HEK293 (cell line): ENCODE results near the gene NPNT.

Source experiments
- CTCF ChIA-PET: fragments of 350-600 bp; formaldehyde crosslinking; extraction: SDS; loops from one replicate; lab custom pipeline; 2021; ENCODE audit warnings: antibody characterized with exemption; lab: Yijun Ruan, JAX
- POLR2A ChIA-PET: fragments of 300-600 bp; formaldehyde crosslinking; extraction: SDS; loops from one replicate; lab custom pipeline; 2020; ENCODE audit warnings: antibody characterized with exemption, inconsistent platforms; lab: Yijun Ruan, JAX
- H3K27ac ChIP-seq: fragments of 200-500 bp; sonication (Bioruptor generic); 2 replicates; pipeline ENCODE4 v1.5.1; 2014; ENCODE audit warnings: low read depth, low read length, control low read depth, inconsistent platforms; ENCODE audit errors: extremely low read depth
- H3K36me3 ChIP-seq, 2 experiments: fragments of 200-500 bp in 1 of 2; sonication (Bioruptor generic) in 1 of 2; 1 replicate in 1 of 2; 2 replicates in 1 of 2; pipeline ENCODE4 v1.5.1; 2014 to 2017; ENCODE audit warnings: inconsistent platforms in 2 of 2, low read length in 2 of 2; ENCODE audit not compliant: control insufficient read depth in 2 of 2, insufficient read depth in 1 of 2
- H3K4me1 ChIP-seq: fragments of 200-500 bp; sonication (Bioruptor generic); 2 replicates; pipeline ENCODE4 v1.5.1; 2014; ENCODE audit warnings: mild to moderate bottlenecking, low read length, inconsistent platforms; ENCODE audit not compliant: control insufficient read depth, insufficient read depth
- H3K4me3 ChIP-seq: 2 replicates; pipeline ENCODE4 v1.5.1; 2011; ENCODE audit warnings: low read depth, mild to moderate bottlenecking, control low read depth, low read length, moderate library complexity
- H3K9me3 ChIP-seq: fragments of 200-500 bp; sonication (Bioruptor generic); 2 replicates; pipeline ENCODE4 v1.5.1; 2014; ENCODE audit warnings: low read depth, low read length, inconsistent platforms; ENCODE audit not compliant: control insufficient read depth, insufficient read depth
- CTCF ChIP-seq: fragments of 450-650 bp; formaldehyde crosslinking; IDR thresholded peaks from 2 replicates; pipeline ENCODE4 v1.5.1; 2016; ENCODE audit warnings: missing biosample characterization, missing genetic modification characterization
- GLIS2 ChIP-seq: fragments of 450-650 bp; formaldehyde crosslinking; IDR thresholded peaks from 2 replicates; pipeline ENCODE4 v1.5.1; 2016; ENCODE audit warnings: missing biosample characterization, missing genetic modification characterization
- PATZ1 ChIP-seq: fragments of 450-650 bp; formaldehyde crosslinking; IDR thresholded peaks from 2 replicates; pipeline ENCODE4 v1.5.1; 2016; ENCODE audit warnings: missing biosample characterization, missing genetic modification characterization
- PRDM6 ChIP-seq: fragments of 450-650 bp; formaldehyde crosslinking; IDR thresholded peaks from 2 replicates; pipeline ENCODE4 v1.5.1; 2017; ENCODE audit warnings: missing biosample characterization, missing genetic modification characterization
- RBAK ChIP-seq: fragments of 450-650 bp; formaldehyde crosslinking; IDR thresholded peaks from 2 replicates; pipeline ENCODE4 v1.5.1; 2016; ENCODE audit warnings: missing biosample characterization, missing genetic modification characterization
- SCRT1 ChIP-seq: fragments of 450-650 bp; formaldehyde crosslinking; IDR thresholded peaks from 2 replicates; pipeline ENCODE4 v1.5.1; 2016; ENCODE audit warnings: missing biosample characterization, missing genetic modification characterization, borderline replicate concordance
- SCRT2 ChIP-seq: fragments of 450-650 bp; formaldehyde crosslinking; IDR thresholded peaks from 2 replicates; pipeline ENCODE4 v1.5.1; 2016; ENCODE audit warnings: missing biosample characterization, missing genetic modification characterization
- ZBTB20 ChIP-seq: fragments of 450-650 bp; formaldehyde crosslinking; IDR thresholded peaks from 2 replicates; pipeline ENCODE4 v1.5.1; 2016; ENCODE audit warnings: missing biosample characterization, missing genetic modification characterization
- ZEB2 ChIP-seq: fragments of 450-650 bp; formaldehyde crosslinking; IDR thresholded peaks from 2 replicates; pipeline ENCODE4 v1.5.1; 2016; ENCODE audit warnings: missing biosample characterization, missing genetic modification characterization
- ZIC2 ChIP-seq: fragments of 450-650 bp; formaldehyde crosslinking; IDR thresholded peaks from 2 replicates; pipeline ENCODE4 v1.5.1; 2016; ENCODE audit warnings: missing biosample characterization, missing genetic modification characterization
- ZNF10 ChIP-seq: fragments of 450-650 bp; formaldehyde crosslinking; IDR thresholded peaks from 2 replicates; pipeline ENCODE4 v1.5.1; 2017; ENCODE audit warnings: missing biosample characterization, missing genetic modification characterization
- ZNF23 ChIP-seq: fragments of 450-650 bp; formaldehyde crosslinking; IDR thresholded peaks from 2 replicates; pipeline ENCODE4 v1.5.1; 2016; ENCODE audit warnings: missing biosample characterization, missing genetic modification characterization, borderline replicate concordance
- ZNF26 ChIP-seq: fragments of 450-650 bp; formaldehyde crosslinking; IDR thresholded peaks from 2 replicates; pipeline ENCODE4 v1.5.1; 2016; ENCODE audit warnings: missing biosample characterization, missing genetic modification characterization
- ZNF350 ChIP-seq: fragments of 450-650 bp; formaldehyde crosslinking; IDR thresholded peaks from 2 replicates; pipeline ENCODE4 v1.5.0; 2017; ENCODE audit warnings: missing biosample characterization, mild to moderate bottlenecking, missing genetic modification characterization
- ZNF366 ChIP-seq: fragments of 450-650 bp; formaldehyde crosslinking; conservative IDR thresholded peaks from 2 replicates; pipeline ENCODE4 v1.5.1; 2016; ENCODE audit warnings: missing biosample characterization, missing genetic modification characterization
- ZNF747 ChIP-seq: fragments of 450-650 bp; formaldehyde crosslinking; IDR thresholded peaks from 2 replicates; pipeline ENCODE4 v1.5.1; 2016; ENCODE audit warnings: missing biosample characterization, missing genetic modification characterization
- ZNF76 ChIP-seq: fragments of 450-650 bp; formaldehyde crosslinking; IDR thresholded peaks from 2 replicates; pipeline ENCODE4; 2016; ENCODE audit warnings: low read depth, missing biosample characterization, missing genetic modification characterization, borderline replicate concordance
- TF ChIP-seq, protein P1 (sequence below): fragments of 450-650 bp; formaldehyde crosslinking; IDR thresholded peaks from 2 replicates; pipeline ENCODE4 v1.5.1; 2016; ENCODE audit warnings: missing biosample characterization, missing genetic modification characterization
- TF ChIP-seq, protein P2 (sequence below): fragments of 450-650 bp; formaldehyde crosslinking; IDR thresholded peaks from 2 replicates; pipeline ENCODE4 v1.5.1; 2016; ENCODE audit warnings: missing biosample characterization, missing genetic modification characterization

Gene NPNT

GRCh38 chr4:105896461-105896942 is 1.2 kb downstream of the NPNT start:
- ChIA-PET POLR2A (interaction anchor here (1.0 kb wide), 1 partner anchor 186 kb away, joined by 3 read pairs; no protein-coding TSS in a partner anchor), CTCF (interaction anchor here (0.6 to 0.7 kb wide), 2 partner anchors 33 to 176 kb away, joined by 3 read pairs; no protein-coding TSS in a partner anchor)
- Histone ChIP-seq H3K27ac (peak overlapping the region; percentile 67; the same call in 1 of the 2 replicates), H3K4me3 (peak overlapping the region; percentile 66), H3K36me3 (peaks cover 0 to 9% of the 10 kb centered on the region in 2 experiments; a peak in 1 of 3 replicates), H3K4me1 (peaks cover 12% of the 10 kb centered on the region), H3K9me3 (no peaks in the 10 kb centered on the region)
- TF ChIP-seq ZEB2 (tag by site-specific recombination) (peak; percentile 33; the same call in 1 of the 2 replicates), ZBTB20 (peak; percentile 77)
- TF ChIP-seq, protein P1, sequence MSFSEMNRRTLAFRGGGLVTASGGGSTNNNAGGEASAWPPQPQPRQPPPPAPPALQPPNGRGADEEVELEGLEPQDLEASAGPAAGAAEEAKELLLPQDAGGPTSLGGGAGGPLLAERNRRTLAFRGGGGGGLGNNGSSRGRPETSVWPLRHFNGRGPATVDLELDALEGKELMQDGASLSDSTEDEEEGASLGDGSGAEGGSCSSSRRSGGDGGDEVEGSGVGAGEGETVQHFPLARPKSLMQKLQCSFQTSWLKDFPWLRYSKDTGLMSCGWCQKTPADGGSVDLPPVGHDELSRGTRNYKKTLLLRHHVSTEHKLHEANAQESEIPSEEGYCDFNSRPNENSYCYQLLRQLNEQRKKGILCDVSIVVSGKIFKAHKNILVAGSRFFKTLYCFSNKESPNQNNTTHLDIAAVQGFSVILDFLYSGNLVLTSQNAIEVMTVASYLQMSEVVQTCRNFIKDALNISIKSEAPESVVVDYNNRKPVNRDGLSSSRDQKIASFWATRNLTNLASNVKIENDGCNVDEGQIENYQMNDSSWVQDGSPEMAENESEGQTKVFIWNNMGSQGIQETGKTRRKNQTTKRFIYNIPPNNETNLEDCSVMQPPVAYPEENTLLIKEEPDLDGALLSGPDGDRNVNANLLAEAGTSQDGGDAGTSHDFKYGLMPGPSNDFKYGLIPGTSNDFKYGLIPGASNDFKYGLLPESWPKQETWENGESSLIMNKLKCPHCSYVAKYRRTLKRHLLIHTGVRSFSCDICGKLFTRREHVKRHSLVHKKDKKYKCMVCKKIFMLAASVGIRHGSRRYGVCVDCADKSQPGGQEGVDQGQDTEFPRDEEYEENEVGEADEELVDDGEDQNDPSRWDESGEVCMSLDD (tag by site-specific recombination): no peak

GRCh38 chr4:105896984-105897775 is 1.9 kb downstream of the NPNT start:
- Histone ChIP-seq H3K4me1 (peaks cover 12% of the 10 kb centered on the region), H3K27ac (no peak overlapping the region), H3K9me3 (no peaks in the 10 kb centered on the region), H3K36me3 (peaks cover 0 to 9% of the 10 kb centered on the region in 2 experiments; a peak in 1 of 3 replicates), H3K4me3 (peak overlapping the region; percentile 66)
- POLR2A ChIA-PET: interaction anchor here (1.0 kb wide), 1 partner anchor 187 kb away, joined by 3 read pairs; no protein-coding TSS in a partner anchor
- CTCF ChIA-PET: interaction anchor here (0.5 to 0.7 kb wide), 5 partner anchors 32 to 242 kb away, joined by 3 read pairs; no protein-coding TSS in a partner anchor
- TF ChIP-seq SCRT2 (tag by site-specific recombination): peak; percentile 71
- no peak for TF ChIP-seq CTCF (tag by site-specific recombination)
- TF ChIP-seq ZIC2 (tag by site-specific recombination): no peak
- no peak for TF ChIP-seq ZNF76 (tag by site-specific recombination)
- TF ChIP-seq ZNF366 (tag by site-specific recombination): no peak
- TF ChIP-seq RBAK: no peak
- TF ChIP-seq SCRT1: 0 out of 2 replicates have a peak, but pooled peaks have one; percentile 17
- TF ChIP-seq ZNF23 (tag by site-specific recombination): no peak
- TF ChIP-seq ZNF26 (tag by site-specific recombination): no peak
- no peak for TF ChIP-seq ZNF747 (tag by site-specific recombination)
- TF ChIP-seq ZNF350: no peak
- TF ChIP-seq PRDM6 (tag by site-specific recombination): peak; percentile 83
- no peak for TF ChIP-seq ZEB2 (tag by site-specific recombination)
- TF ChIP-seq PATZ1: no peak
- no peak for TF ChIP-seq ZNF10 (tag by site-specific recombination)
- TF ChIP-seq, protein P2, sequence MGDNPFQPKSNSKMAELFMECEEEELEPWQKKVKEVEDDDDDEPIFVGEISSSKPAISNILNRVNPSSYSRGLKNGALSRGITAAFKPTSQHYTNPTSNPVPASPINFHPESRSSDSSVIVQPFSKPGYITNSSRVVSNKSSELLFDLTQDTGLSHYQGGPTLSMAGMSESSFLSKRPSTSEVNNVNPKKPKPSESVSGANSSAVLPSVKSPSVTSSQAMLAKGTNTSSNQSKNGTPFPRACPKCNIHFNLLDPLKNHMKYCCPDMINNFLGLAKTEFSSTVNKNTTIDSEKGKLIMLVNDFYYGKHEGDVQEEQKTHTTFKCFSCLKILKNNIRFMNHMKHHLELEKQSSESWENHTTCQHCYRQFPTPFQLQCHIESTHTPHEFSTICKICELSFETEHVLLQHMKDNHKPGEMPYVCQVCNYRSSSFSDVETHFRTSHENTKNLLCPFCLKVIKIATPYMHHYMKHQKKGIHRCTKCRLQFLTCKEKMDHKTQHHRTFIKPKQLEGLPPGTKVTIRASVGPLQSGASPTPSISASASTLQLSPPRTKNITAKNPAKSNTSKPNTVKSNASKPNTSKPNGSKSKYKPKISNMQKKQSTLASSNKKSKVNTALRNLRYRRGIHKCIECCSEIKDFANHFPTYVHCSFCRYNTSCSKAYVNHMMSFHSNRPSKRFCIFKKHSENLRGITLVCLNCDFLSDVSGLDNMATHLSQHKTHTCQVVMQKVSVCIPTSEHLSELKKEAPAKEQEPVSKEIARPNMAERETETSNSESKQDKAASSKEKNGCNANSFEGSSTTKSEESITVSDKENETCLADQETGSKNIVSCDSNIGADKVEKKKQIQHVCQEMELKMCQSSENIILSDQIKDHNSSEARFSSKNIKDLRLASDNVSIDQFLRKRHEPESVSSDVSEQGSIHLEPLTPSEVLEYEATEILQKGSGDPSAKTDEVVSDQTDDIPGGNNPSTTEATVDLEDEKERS: no peak
- TF ChIP-seq GLIS2 (tag by site-specific recombination): no peak
